GM19468 (cell line): ENCODE measurements around the gene SORCS2.

ENCODE experiments used
- ATAC-seq: cut with Tn5 transposase; IDR thresholded peaks from one replicate; pipeline ENCODE4 v1.9.1; 2021; ENCODE audit warnings: mild to moderate bottlenecking, moderate library complexity, moderate number of reproducible peaks; ENCODE audit not compliant: unreplicated experiment; ENCODE audit errors: extremely low read depth

The SORCS2 gene

DNA sequence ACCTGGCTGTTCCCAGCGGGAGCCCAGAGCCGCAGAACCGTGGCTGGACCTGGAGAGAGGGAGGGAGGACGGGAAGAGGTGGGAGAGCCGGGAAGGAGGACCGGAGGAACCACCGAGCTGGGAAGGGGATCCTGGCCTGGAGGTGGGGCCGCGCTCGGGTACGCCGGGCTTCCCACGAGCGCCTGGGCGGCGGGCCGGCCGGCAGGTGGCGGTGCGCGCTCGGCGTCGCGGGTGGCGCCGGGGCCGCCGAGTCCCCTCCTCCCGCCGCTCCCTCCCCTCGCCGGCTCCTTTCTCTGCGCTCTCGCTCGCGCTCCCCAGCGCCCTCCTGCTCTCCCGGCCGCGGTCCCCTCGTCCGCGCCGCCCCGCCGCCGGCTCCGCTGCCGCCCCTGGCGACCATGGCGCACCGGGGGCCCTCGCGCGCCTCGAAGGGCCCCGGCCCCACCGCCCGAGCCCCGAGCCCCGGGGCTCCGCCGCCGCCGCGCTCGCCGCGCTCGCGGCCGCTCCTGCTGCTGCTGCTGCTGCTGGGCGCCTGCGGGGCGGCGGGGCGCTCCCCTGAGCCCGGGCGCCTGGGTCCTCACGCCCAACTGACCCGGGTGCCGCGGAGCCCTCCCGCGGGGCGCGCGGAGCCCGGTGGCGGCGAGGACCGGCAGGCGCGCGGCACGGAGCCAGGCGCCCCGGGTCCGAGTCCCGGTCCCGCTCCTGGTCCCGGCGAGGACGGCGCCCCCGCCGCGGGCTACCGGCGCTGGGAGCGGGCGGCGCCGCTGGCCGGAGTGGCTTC lies at the start of gene SORCS2:
TSS of gene SORCS2 (plus strand) at position 287 of the 778 bp plus-strand sequence.
- no peak for ATAC-seq

- ATAC-seq, result no peak
These were observed 47.7 kb upstream of the SORCS2 start for GRCh38 chr4:7144374-7145290.

DNA sequence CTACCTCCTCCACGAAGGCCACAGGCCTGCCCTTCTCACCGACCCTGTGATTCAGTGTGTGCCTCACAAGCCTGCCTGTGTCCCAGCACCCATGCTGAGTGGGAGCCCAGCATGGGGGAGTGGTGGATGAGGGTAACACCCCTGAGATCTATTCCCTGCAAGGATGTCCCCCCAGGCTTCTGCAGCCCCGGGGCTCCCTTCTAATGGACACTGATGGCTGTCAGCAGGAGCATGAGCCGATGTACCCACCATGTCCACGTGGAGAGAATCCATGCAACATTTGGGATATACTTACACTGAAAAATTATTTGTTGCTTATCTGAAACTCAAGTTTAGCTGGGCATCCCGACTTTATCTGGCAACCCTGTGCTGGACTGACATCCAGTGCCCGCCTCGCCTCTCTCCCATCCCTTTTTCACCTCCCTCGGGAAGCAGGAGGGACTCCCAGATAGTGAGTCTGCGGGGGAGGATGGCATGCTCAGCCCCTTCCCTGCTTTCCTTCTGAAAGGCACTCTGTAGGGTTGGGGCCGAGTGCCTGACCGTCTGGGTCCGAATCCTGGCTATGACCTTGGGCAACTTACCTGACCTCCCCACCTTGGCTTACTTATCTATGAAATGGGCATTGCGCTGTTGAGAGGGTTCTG lies 46.9 kb upstream of the SORCS2 start:
- no peak for ATAC-seq

- ATAC-seq, result no peak
These were observed 46.1 kb upstream of the SORCS2 start for GRCh38 chr4:7146059-7146785.

DNA sequence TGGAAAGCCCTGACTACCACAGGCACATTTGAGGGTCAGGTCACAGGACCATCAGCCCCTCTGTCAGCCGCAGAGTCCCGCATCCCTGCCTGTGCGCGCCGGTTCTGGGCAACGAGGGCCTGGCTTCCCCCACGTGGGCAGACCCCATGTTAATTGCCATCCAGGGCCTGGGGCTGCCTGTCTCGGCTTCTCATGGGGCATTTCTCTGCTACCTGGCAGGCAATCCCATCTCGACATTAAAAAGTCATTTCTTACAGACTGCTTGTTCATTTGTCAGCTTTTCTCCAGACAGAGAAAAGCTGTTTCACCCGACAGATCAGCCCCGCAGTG lies 45.6 kb upstream of the SORCS2 start:
- ATAC-seq, result no peak

- no peak for ATAC-seq
These were observed 45.1 kb upstream of the SORCS2 start for GRCh38 chr4:7147261-7147660.

GRCh38 chr4:7147661-7148310 lies 44.6 kb upstream of the SORCS2 start:
- no peak for ATAC-seq

DNA sequence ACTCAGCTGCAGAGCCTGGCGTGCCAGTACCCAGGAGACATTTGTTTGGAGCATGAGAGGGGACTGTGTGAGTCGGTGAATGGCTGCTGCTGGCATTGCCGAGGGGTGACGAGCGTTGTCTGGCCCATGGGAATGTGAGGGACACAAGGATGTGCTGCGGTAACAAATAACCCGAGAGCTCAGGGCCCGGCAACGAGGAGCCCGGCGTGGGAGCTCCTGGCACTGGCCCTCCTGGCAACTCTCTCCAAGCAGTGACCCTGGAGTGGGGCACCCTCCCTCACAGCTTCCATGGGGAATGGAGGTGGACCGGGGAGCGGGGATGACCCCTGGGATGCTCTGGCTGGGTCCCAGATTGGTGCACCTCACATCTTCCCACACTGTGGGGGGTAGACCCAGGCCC lies 44.0 kb upstream of the SORCS2 start:
- no peak for ATAC-seq

DNA sequence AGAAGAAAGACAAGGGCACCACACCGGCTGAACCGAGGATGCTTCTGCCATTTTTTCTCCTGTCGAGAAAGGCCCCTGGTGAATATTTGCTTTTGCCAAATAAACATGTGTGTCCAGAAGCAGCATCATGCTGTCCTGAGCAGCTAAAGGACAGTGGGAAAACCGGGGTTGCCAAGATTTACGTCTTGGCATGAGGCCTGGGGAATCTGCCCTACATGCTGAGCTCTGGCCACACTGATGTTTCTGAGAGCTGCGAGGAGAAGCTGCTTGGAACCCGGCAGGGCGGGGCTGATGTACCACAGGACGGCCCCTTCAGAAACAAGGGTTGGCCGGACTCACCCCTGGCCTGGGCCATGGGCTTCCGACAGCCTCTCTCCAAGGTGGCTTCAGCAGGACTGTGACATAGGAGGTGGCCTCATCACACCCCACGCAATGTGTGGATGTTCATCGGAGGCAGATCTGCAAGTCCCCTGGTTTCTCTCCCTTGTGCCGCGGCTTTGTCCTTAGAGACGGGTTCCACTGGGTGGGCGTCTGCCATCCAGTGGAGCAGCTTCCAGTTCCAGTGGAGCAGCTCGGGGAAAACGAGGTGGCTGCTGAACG lies 42.2 kb upstream of the SORCS2 start:
- ATAC-seq, result no peak

DNA sequence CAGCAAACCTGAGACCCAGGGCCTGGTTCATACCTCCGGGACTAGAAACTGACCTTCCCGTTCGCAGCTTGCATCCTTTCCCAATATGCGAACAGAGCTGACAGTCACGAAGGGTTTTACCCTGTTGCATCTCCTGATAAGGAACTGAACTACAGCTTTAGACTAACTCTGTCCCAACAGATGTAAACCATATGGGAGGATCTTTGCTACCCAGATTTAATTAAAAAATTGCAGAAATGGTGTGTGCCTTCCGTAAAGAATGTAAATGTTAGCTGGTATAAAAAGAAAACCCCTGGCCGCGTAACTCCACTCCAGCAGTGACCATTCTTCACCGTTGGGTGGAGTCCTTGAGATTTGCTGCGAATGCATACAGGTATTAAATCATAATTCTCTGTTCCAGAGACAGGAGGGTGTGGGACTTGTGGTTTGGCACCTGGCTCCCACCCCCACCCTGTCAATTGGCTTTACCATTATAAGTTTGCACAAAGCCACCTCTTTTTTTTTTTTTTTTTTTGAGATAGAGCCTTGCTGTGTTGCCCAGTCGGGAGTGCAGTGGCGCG lies 40.6 kb upstream of the SORCS2 start:
- no peak for ATAC-seq

DNA sequence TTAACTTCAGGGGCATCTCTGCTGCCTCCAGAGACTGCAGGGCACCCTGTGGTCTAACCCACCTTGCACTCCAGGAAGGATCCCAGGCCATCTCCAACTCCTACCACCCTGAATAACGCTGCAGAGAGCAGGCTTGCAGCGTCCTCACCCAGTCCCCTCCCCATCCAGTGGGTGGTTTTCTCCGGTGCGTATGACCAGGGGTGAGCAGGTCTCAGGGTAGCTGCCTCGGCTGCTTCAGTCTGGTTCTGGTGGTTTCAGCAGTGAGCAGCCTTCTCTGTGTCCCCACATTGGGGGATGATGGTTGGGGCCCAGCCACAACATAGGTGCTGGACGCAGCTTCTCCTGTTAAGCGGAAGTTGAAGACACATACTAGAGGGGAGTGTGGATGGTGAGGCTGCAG lies 38.6 kb upstream of the SORCS2 start:
- no peak for ATAC-seq

DNA sequence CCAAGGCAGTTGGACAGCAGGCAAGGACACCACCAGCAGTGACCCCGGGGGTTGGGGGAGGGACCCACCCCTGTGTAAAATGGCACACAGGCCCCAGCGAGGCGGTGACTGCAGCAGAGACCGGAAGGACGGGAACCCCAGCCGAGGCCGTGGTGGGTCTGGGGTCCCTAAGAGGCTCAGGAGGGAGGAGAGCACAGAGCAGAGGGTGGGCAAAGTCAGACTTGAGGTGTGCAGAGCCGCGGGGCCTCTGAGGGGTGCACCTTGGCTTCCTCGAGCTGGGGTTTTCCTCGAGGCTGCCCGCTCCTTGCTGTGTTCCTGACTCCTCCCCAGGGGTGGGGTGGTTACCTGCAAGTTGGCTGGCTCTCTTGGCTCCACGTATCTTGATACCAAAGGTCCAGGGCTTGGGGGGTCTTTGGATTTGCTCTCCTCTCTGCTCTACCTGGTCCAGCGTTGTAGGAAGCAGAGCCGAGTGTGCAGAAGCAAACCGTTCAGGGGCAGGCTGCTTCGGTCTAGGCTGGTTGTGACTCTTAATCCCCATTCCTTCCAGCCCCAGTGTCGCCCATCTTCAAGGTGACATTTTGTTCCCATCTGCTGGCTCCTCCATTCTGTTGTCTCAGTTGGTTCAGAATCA lies 37.9 kb upstream of the SORCS2 start:
- no peak for ATAC-seq

- no peak for ATAC-seq
These were observed 36.7 kb upstream of the SORCS2 start for GRCh38 chr4:7155590-7156071.

DNA sequence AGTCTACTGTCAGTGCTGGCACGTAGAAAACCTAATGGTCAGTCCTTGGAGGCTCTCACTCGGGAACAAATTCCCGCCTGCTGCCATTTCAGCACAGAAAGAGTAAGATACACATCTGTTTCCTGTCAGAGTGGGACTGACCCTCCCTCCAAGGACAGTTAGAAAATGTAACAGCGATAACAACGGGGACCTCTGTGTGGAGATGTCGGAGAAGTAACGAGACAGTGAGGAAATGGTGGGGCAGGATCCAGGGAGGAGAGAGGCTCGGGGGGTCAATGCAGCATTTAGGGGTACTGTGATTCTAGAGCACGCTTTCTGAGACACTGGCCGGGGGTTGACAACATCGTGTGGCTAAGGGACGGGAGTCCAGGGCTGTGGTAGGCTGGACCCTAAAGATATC lies 36.0 kb upstream of the SORCS2 start:
- no peak for ATAC-seq

DNA sequence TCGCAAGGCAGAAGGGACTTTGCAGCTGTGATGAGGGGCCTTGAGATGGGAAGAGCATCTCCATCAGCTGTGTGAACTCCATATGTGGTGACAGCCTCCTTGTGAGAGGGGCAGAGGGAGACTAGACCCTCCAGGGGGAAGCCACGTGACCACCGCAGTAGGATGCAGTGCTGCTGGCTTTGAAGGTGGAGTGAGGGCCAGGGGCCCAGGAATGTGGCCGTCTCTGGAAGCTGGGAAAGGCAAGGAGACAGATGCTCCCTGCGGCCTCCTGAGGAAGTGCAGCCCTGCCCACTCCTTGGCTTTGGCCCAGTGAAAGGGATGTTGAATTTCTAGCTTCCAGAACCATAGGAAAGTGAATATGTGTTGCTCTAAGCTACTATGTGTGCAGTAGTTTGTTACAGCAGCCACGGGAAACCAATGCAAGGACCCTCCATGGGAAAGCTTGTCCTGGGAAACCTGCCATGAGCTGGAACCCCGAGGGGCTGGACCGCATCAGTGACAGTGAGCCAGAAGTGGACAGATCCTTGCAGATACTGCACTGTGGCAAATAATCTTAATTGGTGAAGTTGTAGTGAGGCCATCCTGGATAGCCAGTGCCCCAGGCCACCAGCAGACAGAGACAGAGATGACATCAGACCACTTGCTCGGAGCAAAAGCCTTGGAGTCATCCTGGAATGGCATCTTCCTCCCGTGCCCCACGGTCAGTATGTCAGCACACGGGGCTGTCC lies 35.4 kb upstream of the SORCS2 start:
- no peak for ATAC-seq

DNA sequence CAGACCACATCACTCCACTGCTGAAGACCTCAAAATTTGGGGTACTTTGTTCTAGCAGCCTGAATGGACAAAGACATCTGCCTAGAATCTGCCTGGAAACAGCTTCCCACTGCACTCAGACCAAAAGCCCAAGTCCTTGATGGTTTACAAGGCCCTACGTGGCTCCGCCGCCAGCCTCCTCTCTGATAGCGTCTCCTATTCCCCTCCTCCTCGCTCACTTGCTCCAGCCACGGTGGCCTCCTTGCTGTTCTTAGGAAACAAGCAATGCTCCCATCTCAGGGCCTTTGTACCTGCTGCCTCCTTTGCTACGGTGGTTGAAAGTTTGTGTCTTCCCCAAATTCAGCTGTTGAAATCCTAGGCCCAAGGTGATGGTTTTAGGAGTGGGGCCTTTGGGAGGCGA lies 34.7 kb upstream of the SORCS2 start:
- no peak for ATAC-seq

GRCh38 chr4:7158081-7158750 lies 34.1 kb upstream of the SORCS2 start:
- ATAC-seq, result no peak
